HFFc6 (cell line): Measurements from ENCODE around the gene ADK. TPM values are rescaled to one million over a fixed set of nuclear protein-coding genes. Genes with fewer than 3 reads are reported as not detected.

Experiments used
- DNase-seq: peaks from one replicate; pipeline ENCODE4 v3.0.0-alpha.2; 2018
- H3K27ac Mint-ChIP-seq: 2 replicates; pipeline ENCODE4 v1.8.0; 2020; ENCODE audit warnings: mild to moderate bottlenecking, mixed read lengths
- H3K27me3 Mint-ChIP-seq: 2 replicates; pipeline ENCODE4 v1.8.0; 2021; ENCODE audit warnings: mild to moderate bottlenecking, moderate library complexity, mixed read lengths; ENCODE audit not compliant: insufficient read depth
- H3K36me3 Mint-ChIP-seq: 2 replicates; pipeline ENCODE4 v1.8.0; 2021; ENCODE audit warnings: low read depth, mixed read lengths
- H3K4me1 Mint-ChIP-seq: 2 replicates; pipeline ENCODE4 v1.8.0; 2020; ENCODE audit warnings: low read depth, mixed read lengths
- H3K4me3 Mint-ChIP-seq: 2 replicates; pipeline ENCODE4 v1.8.0; 2020; ENCODE audit warnings: mild to moderate bottlenecking, moderate library complexity, mixed read lengths
- H3K9me3 Mint-ChIP-seq: 2 replicates; pipeline ENCODE4 v1.8.0; 2020; ENCODE audit warnings: mild to moderate bottlenecking, mixed read lengths
- CTCF ChIP-seq: fragments of 200-600 bp; sonication (generic); IDR thresholded peaks from 2 replicates; pipeline ENCODE4 v1.5.0; 2021; ENCODE audit warnings: antibody characterized with exemption, mild to moderate bottlenecking
- total RNA-seq, 6 experiments: library from RNA; stranded (reverse); fragmentation: NEBNext Ultra II Directional; extraction: Animal tissue kit (Norgen Biotek cat#: 25700); gene quantifications; 2 replicates in 1 of 6; 3 replicates in 5 of 6; pipeline ENCODE4 v1.2.3, GENCODE V29; 2021

ADK gene
- total RNA-seq, 6 experiments from 2014 or later: 74.1 to 97.6 (median 86.0) TPM

- 0 out of 2 replicates have a peak, but pooled peaks cover 2% of the 10 kb centered on the region for H3K27me3 Mint-ChIP-seq
Observed at GRCh38 chr10:74436523-74437170, 285.6 kb downstream of the ADK start.

GRCh38 chr10:74437822-74438221, 286.8 kb downstream of the ADK start:
- Mint-ChIP-seq H3K9me3 (no peaks in the 10 kb centered on the region), H3K4me3 (peak overlapping the region; percentile 0; the same call in 1 of the 2 replicates), H3K27ac (peak overlapping the region; percentile 65), H3K4me1 (peaks cover 66% of the 10 kb centered on the region), H3K36me3 (peaks cover 14% of the 10 kb centered on the region; the same call in 1 of the 2 replicates), H3K27me3 (0 out of 2 replicates have a peak, but pooled peaks cover 2% of the 10 kb centered on the region)
- peak; percentile 78 for DNase-seq
- no peak for TF ChIP-seq CTCF

More at GRCh38 chr10:74436523-74437170, 285.6 kb downstream of the ADK start:
- TF ChIP-seq CTCF: no peak
- Mint-ChIP-seq H3K4me3 (no peak overlapping the region), H3K36me3 (peaks cover 14% of the 10 kb centered on the region; the same call in 1 of the 2 replicates), H3K27ac (no peak overlapping the region), H3K9me3 (no peaks in the 10 kb centered on the region), H3K4me1 (peaks cover 74% of the 10 kb centered on the region)
- DNase-seq: no peak

- Mint-ChIP-seq H3K9me3 (no peaks in the 10 kb centered on the region), H3K27me3 (0 out of 2 replicates have a peak, but pooled peaks cover 2% of the 10 kb centered on the region), H3K4me1 (peaks cover 52% of the 10 kb centered on the region), H3K27ac (peak overlapping the region; percentile 65), H3K36me3 (peaks cover 14% of the 10 kb centered on the region; the same call in 1 of the 2 replicates), H3K4me3 (no peak overlapping the region)
- TF ChIP-seq CTCF: no peak
- DNase-seq: no peak
Observed at GRCh38 chr10:74439213-74439612, 288.2 kb downstream of the ADK start.

GRCh38 chr10:74445493-74445892, 294.5 kb downstream of the ADK start:
- Mint-ChIP-seq H3K27ac (no peak overlapping the region), H3K36me3 (no peaks in the 10 kb centered on the region), H3K4me3 (no peak overlapping the region), H3K27me3 (no peaks in the 10 kb centered on the region), H3K9me3 (no peaks in the 10 kb centered on the region), H3K4me1 (no peaks in the 10 kb centered on the region)
- DNase-seq: no peak
- TF ChIP-seq CTCF: no peak

- peaks cover 5% of the 10 kb centered on the region for H3K36me3 Mint-ChIP-seq
- no peak overlapping the region for H3K4me3 Mint-ChIP-seq
- no peak for DNase-seq
- no peaks in the 10 kb centered on the region for H3K27me3 Mint-ChIP-seq
- 0 out of 2 replicates have a peak, but pooled peaks cover 6% of the 10 kb centered on the region for H3K4me1 Mint-ChIP-seq
- no peaks in the 10 kb centered on the region for H3K9me3 Mint-ChIP-seq
- H3K27ac Mint-ChIP-seq: no peak overlapping the region
- no peak for TF ChIP-seq CTCF
Observed at GRCh38 chr10:74450602-74451001, 299.6 kb downstream of the ADK start.
